GM12878 (cell line): ENCODE data around the gene VAV2. TPM values are rescaled to one million over a fixed set of nuclear protein-coding genes. Genes with fewer than 3 reads are reported as not detected.

Experiments used
- ATAC-seq: fragments of 200-7000 bp; cut with Tn5 transposase; 3 replicates; pipeline ENCODE4 v1.9.1; 2020; ENCODE audit warnings: mild to moderate bottlenecking, moderate library complexity
- BruUV-seq: library from RNA; stranded (reverse); fragments of 400-500 nt; replicated peaks from 2 replicates; lab custom pipeline; 2021; lab: Mats Ljungman, UMichigan
- CTCF ChIA-PET: fragments of 300-600 bp; sonication (Branson Sonifier 250); formaldehyde crosslinking; extraction: SDS; loops from one replicate; lab custom pipeline; 2021; ENCODE audit warnings: inconsistent platforms; lab: Yijun Ruan, JAX
- POLR2A ChIA-PET: fragments of 350-600 bp; formaldehyde crosslinking; extraction: SDS; loops from one replicate; lab custom pipeline; 2021; ENCODE audit warnings: inconsistent platforms; lab: Charles Lee
- RAD21 ChIA-PET: fragments of 300-600 bp; sonication (Branson Sonifier 250); formaldehyde crosslinking; loops from one replicate; lab custom pipeline; 2023; ENCODE audit warnings: antibody characterized with exemption; ENCODE audit not compliant: unreplicated experiment; lab: Charles Lee
- SMC1A ChIA-PET: fragments of 300-600 bp; sonication (Branson Sonifier 250); formaldehyde crosslinking; loops from one replicate; lab custom pipeline; 2023; ENCODE audit not compliant: unreplicated experiment, uncharacterized antibody; lab: Charles Lee
- DNase-seq: peaks from one replicate; pipeline ENCODE4 v3.0.0-alpha.2; 2011; ENCODE audit warnings: low read depth, low spot score
- FAIRE-seq: peaks from 3 replicates; lab custom pipeline; 2011; peaks lifted over from hg19 to GRCh38; lab: Jason Lieb, UNC
- H2AFZ ChIP-seq: 2 replicates; pipeline ENCODE4 v1.6.0; 2011; ENCODE audit warnings: low read depth, low read length, control low read depth; ENCODE audit not compliant: control insufficient read depth
- H3K27ac ChIP-seq: 2 replicates; pipeline ENCODE4 v1.5.1; 2011; ENCODE audit warnings: control low read depth; ENCODE audit not compliant: control insufficient read depth, insufficient read depth
- H3K27me3 ChIP-seq, 2 experiments: replicated peaks in 1 of 2; 2 replicates each; pipeline versions ENCODE4 v1.6.0 to v1.6.1; 2011; ENCODE audit warnings: low read length in 1 of 2; ENCODE audit not compliant: control insufficient read depth in 2 of 2, insufficient read depth in 2 of 2
- H3K36me3 ChIP-seq, 2 experiments: 2 replicates each; pipeline ENCODE4 v1.5.1; 2011; ENCODE audit warnings: low read length in 1 of 2; ENCODE audit not compliant: control insufficient read depth in 2 of 2, insufficient read depth in 2 of 2
- H3K4me1 ChIP-seq: 2 replicates; pipeline ENCODE4 v1.6.1; 2011; ENCODE audit warnings: mild to moderate bottlenecking, low read length, moderate library complexity, mixed read lengths; ENCODE audit not compliant: control insufficient read depth, insufficient read depth
- H3K4me2 ChIP-seq: 2 replicates; pipeline ENCODE4 v1.6.0; 2011; ENCODE audit warnings: control low read depth; ENCODE audit not compliant: control insufficient read depth, insufficient read depth
- H3K4me3 ChIP-seq: fragments of 200-600 bp; sonication (generic); 2 replicates; pipeline ENCODE4 v1.5.1; 2016
- H3K79me2 ChIP-seq: 2 replicates; pipeline ENCODE4 v1.6.0; 2011; ENCODE audit warnings: low read length; ENCODE audit not compliant: control insufficient read depth, insufficient read depth
- H3K9ac ChIP-seq: 2 replicates; pipeline ENCODE4 v1.8.0; 2011; ENCODE audit warnings: low read length, control low read depth, mixed read lengths; ENCODE audit not compliant: control insufficient read depth, insufficient read depth
- H3K9me3 ChIP-seq: replicated peaks from 3 replicates; pipeline ENCODE4 v1.5.1; 2011; ENCODE audit warnings: mild to moderate bottlenecking, low read length; ENCODE audit not compliant: control insufficient read depth, insufficient read depth
- H4K20me1 ChIP-seq: 2 replicates; pipeline ENCODE4 v1.6.0; 2011; ENCODE audit not compliant: control insufficient read depth, insufficient read depth
- BCL3 ChIP-seq: IDR thresholded peaks from 2 replicates; pipeline ENCODE4 v1.6.1; 2011; ENCODE audit warnings: borderline replicate concordance, low read depth, mild to moderate bottlenecking, moderate library complexity, low read length; ENCODE audit not compliant: insufficient read depth, poor library complexity, severe bottlenecking
- CEBPB ChIP-seq, 2 experiments: fragments of 150-350 bp in 1 of 2; IDR thresholded peaks; 2 replicates each; pipeline ENCODE4 v1.6.1; 2012 to 2014; ENCODE audit warnings: low read depth in 2 of 2, low read length in 2 of 2, borderline replicate concordance in 1 of 2, inconsistent platforms in 1 of 2
- EED ChIP-seq: sonication (generic); IDR thresholded peaks from 2 replicates; pipeline ENCODE4 v1.6.1; 2016; ENCODE audit warnings: antibody characterized with exemption, low read depth
- EGR1 ChIP-seq, 2 experiments: IDR thresholded peaks; 1 replicate in 1 of 2; 2 replicates in 1 of 2; pipeline ENCODE4 v1.6.1; 2011 to 2012; ENCODE audit warnings: low read depth in 2 of 2, low read length in 2 of 2, borderline replicate concordance in 1 of 2, mild to moderate bottlenecking in 1 of 2, moderate library complexity in 1 of 2
- IRF3 ChIP-seq: fragments of 450-650 bp; IDR thresholded peaks from 2 replicates; pipeline ENCODE4 v1.6.1; 2014; ENCODE audit warnings: mild to moderate bottlenecking
- KDM1A ChIP-seq: fragments of 200-600 bp; sonication (generic); IDR thresholded peaks from 2 replicates; pipeline ENCODE4 v1.6.1; 2016; ENCODE audit warnings: borderline replicate concordance
- LARP7 ChIP-seq: fragments of 450-650 bp; IDR thresholded peaks from 2 replicates; pipeline ENCODE4 v1.6.1; 2017; ENCODE audit warnings: mild to moderate bottlenecking
- MXI1 ChIP-seq: fragments of 150-350 bp; IDR thresholded peaks from 2 replicates; pipeline ENCODE4 v1.6.1; 2011; ENCODE audit warnings: low read depth, mild to moderate bottlenecking, inconsistent platforms, low read length, improper control_type of control experiment
- MYC ChIP-seq: IDR thresholded peaks from 2 replicates; pipeline ENCODE4 v1.6.1; 2011; ENCODE audit warnings: mild to moderate bottlenecking, low read length, moderate library complexity, inconsistent platforms; ENCODE audit not compliant: insufficient read depth, insufficient replicate concordance, insufficient read length, severe bottlenecking
- NBN ChIP-seq: fragments of 450-650 bp; IDR thresholded peaks from 2 replicates; pipeline ENCODE4 v1.6.1; 2016
- PBX3 ChIP-seq: IDR thresholded peaks from 2 replicates; pipeline ENCODE4 v1.6.1; 2011; ENCODE audit warnings: mild to moderate bottlenecking, low read depth, low read length, moderate library complexity; ENCODE audit not compliant: insufficient replicate concordance
- RAD51 ChIP-seq: fragments of 450-650 bp; IDR thresholded peaks from 2 replicates; pipeline ENCODE4 v1.6.1; 2016; ENCODE audit warnings: moderate library complexity, mild to moderate bottlenecking, inconsistent platforms
- RB1 ChIP-seq: fragments of 450-650 bp; formaldehyde crosslinking; IDR thresholded peaks from 2 replicates; pipeline ENCODE4 v1.6.1; 2017; ENCODE audit warnings: mild to moderate bottlenecking, borderline replicate concordance
- RCOR1 ChIP-seq: conservative IDR thresholded peaks from 2 replicates; pipeline ENCODE4 v1.6.1; 2012; ENCODE audit warnings: low read depth, low read length, improper control_type of control experiment
- SIN3A ChIP-seq: IDR thresholded peaks from 2 replicates; pipeline ENCODE4 v1.6.1; 2012; ENCODE audit warnings: low read depth, low read length, improper control_type of control experiment
- ZBTB4 ChIP-seq: fragments of 450-650 bp; formaldehyde crosslinking; IDR thresholded peaks from 2 replicates; pipeline ENCODE4 v1.4.0; 2022; ENCODE audit warnings: mild to moderate bottlenecking, moderate library complexity
- ZNF622 ChIP-seq: fragments of 450-650 bp; IDR thresholded peaks from 2 replicates; pipeline ENCODE4 v1.6.1; 2017; ENCODE audit warnings: mild to moderate bottlenecking, inconsistent platforms
- WGBS: methylation state at CpG from one replicate; pipeline ENCODE4 v1.1.6; 2016; ENCODE audit warnings: low lambda C conversion rate; ENCODE audit not compliant: insufficient replicate concordance, insufficient coverage; ENCODE audit errors: missing lambda C conversion rate; 5-methylcytosine and 5-hydroxymethylcytosine counted together
- in situ Hi-C: fragments of 300-500 bp; cut with MboI; formaldehyde crosslinking; loops from 9 replicates; pipeline ENCODE4 v1.14.3; 2018; ENCODE audit warnings: mixed read lengths
- intact Hi-C: fragments of 100-400 bp; cut with micrococcal nuclease; formaldehyde crosslinking; loops from one replicate; pipeline ENCODE4 v1.14.2; 2022; ENCODE audit not compliant: unreplicated experiment
- polyA plus RNA-seq, 11 experiments: library from polyadenylated mRNA; depleted of rRNA in 4 of 11; unstranded in 6 of 11; stranded (reverse) in 5 of 11; fragments of >200 nt; fragmentation: Nextera tagmentation in 4 of 11; fragmentation: Illumina TruSeq in 1 of 11; extraction: Ambion mirVana in 4 of 11; extraction: Trizol in 1 of 11; gene quantifications; 1 replicate in 1 of 11; 2 replicates in 10 of 11; pipeline versions ENCODE4 v1.2.1 to v1.2.3, GENCODE V29; 2011 to 2016; ENCODE audit warnings: inconsistent platforms in 2 of 11, missing spikeins in 2 of 11, low read depth in 1 of 11
- total RNA-seq, 4 experiments: library from RNA; depleted of rRNA in 3 of 4; stranded (reverse); fragments of >200 nt in 3 of 4; fragmentation: Illumina TruSeq in 1 of 4; extraction: Trizol in 1 of 4; gene quantifications; 2 replicates each; pipeline versions ENCODE4 v1.2.1 to v1.2.3, GENCODE V29; 2013 to 2021

The VAV2 gene
- total and polyA plus RNA-seq, 10 of the 15 experiments (the other 5 are each of a cell fraction or from before 2014, with no cell fraction given), result 0.13 to 43.9 (median 16.9) TPM

GRCh38 chr9:133769511-133770075, 222.5 kb downstream of the VAV2 start:
- Histone ChIP-seq H3K4me2 (no peak overlapping the region), H3K27ac (no peak overlapping the region), H3K9me3 (peaks cover 19% of the 10 kb centered on the region; the same call in 2 of the 3 replicates), H3K36me3 (peaks cover 22 to 32% of the 10 kb centered on the region in 2 experiments), H4K20me1 (no peaks in the 10 kb centered on the region), H2AFZ (no peak overlapping the region), H3K9ac (no peak overlapping the region)
- no TSS peak for BruUV-seq
- CTCF ChIA-PET, result interaction anchor here (2.2 kb wide), 1 partner anchor 13 kb away, joined by 9 read pairs; no protein-coding TSS in a partner anchor
- no peak for ATAC-seq
- 92% methylated on average over 17 of the region's 17 CpGs for WGBS
- in situ Hi-C loops, result no loop called here
- intact Hi-C loops, result no loop called here
- RAD21 ChIA-PET, result no interaction called here
- TF ChIP-seq RAD51, result no peak
- TF ChIP-seq RB1, result no peak
- no peak for TF ChIP-seq EED
- TF ChIP-seq MYC, result no peak
- no peak for TF ChIP-seq CEBPB (IDR thresholded peaks at IDR 0.05; ENCODE audit: borderline replicate concordance in 1 of 2, low read depth in 2 of 2, low read length in 2 of 2)
- TF ChIP-seq KDM1A, result no peak
- TF ChIP-seq ZBTB4 (CRISPR knock-in tag), result no peak
- no peak for TF ChIP-seq PBX3
- no peak for TF ChIP-seq EGR1 (IDR thresholded peaks at IDR 0.05; ENCODE audit: borderline replicate concordance in 1 of 2, low read depth in 2 of 2, low read length in 2 of 2)
- no peak for TF ChIP-seq RCOR1
- no peak for TF ChIP-seq LARP7
- TF ChIP-seq NBN, result no peak
- no peak for TF ChIP-seq ZNF622
- TF ChIP-seq SIN3A, result no peak
- no peak for TF ChIP-seq MXI1
- TF ChIP-seq BCL3, result no peak
- TF ChIP-seq IRF3, result no peak
- TF ChIP-seq, all 136 proteins: peak for 0
- Histone ChIP-seq H3K79me2 (no peaks in the 10 kb centered on the region), H3K4me3 (no peak overlapping the region), H3K27me3 (no peaks in the 10 kb centered on the region), H3K4me1 (no peaks in the 10 kb centered on the region)
- SMC1A ChIA-PET, result no interaction called here
- DNase-seq (no peak), FAIRE-seq (no peak)
- POLR2A ChIA-PET, result no interaction called here
